ENCODE results near the gene RIPK3. TPM values are rescaled to one million over a fixed set of nuclear protein-coding genes. Genes with fewer than 3 reads are reported as not detected.

Gene RIPK3
- total and polyA plus RNA-seq, 2 experiments from 2014 or later, result 0.32 to 1.5 TPM

DNA sequence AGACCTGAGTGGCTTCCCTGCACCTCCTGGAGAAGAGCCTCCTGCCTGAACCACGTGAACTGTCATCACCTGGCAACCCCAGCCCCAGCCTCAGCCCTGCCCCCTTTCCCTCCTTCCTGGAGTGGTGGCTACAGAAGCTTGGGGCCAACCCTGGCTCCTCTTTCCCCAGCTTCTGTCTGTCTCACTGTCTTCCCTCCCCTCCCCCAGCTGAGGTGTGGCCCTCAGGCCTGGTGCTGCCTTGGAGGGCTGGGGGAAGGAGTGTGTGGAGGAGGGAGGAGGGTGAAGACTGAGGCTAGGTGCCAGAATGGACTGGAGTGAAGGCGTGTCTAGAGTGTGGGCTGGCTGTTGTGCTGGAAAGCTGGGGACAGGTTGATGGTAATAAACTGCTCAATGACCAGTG, 37.9 kb upstream of the RIPK3 start:
- peak; percentile 25 for DNase-seq (ENCODE audit: low spot score)
- 0 out of 2 replicates have a peak, but pooled peaks cover 2% of the 10 kb centered on the region for H3F3A ChIP-seq (replicated peaks; ENCODE audit: low read depth)
- H3K4me3 Mint-ChIP-seq, result peak overlapping the region; percentile 18; the same call in 1 of the 3 replicates
- H4K20me1 ChIP-seq (replicated peaks; ENCODE audit: insufficient read depth), result no peaks in the 10 kb centered on the region
- H3K9me2 ChIP-seq (ENCODE audit: insufficient read depth), result peaks cover 4% of the 10 kb centered on the region; the same call in 1 of the 2 replicates
- peaks cover 11% of the 10 kb centered on the region; the same call in 2 of the 3 replicates for H3K36me3 Mint-ChIP-seq (ENCODE audit: low read depth)
- ATAC-seq, result peak; percentile 11
- H3K27me3 ChIP-seq (ENCODE audit: insufficient read depth), result no peaks in the 10 kb centered on the region
- peaks cover 41% of the 10 kb centered on the region for H3K4me1 Mint-ChIP-seq
- peaks cover 28% of the 10 kb centered on the region for H3K27me3 Mint-ChIP-seq (ENCODE audit: insufficient read depth, low read depth, poor library complexity)
- no peaks in the 10 kb centered on the region for H3K36me3 ChIP-seq (ENCODE audit: insufficient read depth)
- no peak overlapping the region for H3K27ac ChIP-seq (ENCODE audit: low read depth)
- H3K79me2 ChIP-seq (replicated peaks; ENCODE audit: insufficient read depth), result no peaks in the 10 kb centered on the region
- H3K27ac Mint-ChIP-seq, result peak overlapping the region; percentile 39; the same call in 1 of the 2 replicates
- H2AFZ ChIP-seq, result no peak overlapping the region
- no peak overlapping the region for H3K4me2 ChIP-seq
- peaks cover 31% of the 10 kb centered on the region for H3K4me1 ChIP-seq (ENCODE audit: insufficient read depth)
- no peaks in the 10 kb centered on the region for H3K9me3 Mint-ChIP-seq
- TF ChIP-seq CTCF (conservative IDR thresholded peaks at IDR 0.05; ENCODE audit: low read depth in 2 of 2), result no peak
- no peak for TF ChIP-seq REST (IDR thresholded peaks at IDR 0.05; ENCODE audit: unreplicated experiment)
- no peak for TF ChIP-seq NANOG (IDR thresholded peaks at IDR 0.05; ENCODE audit: borderline replicate concordance)
- no peak for TF ChIP-seq EZH2 (IDR thresholded peaks at IDR 0.05; ENCODE audit: low read depth, unreplicated experiment)
- TF ChIP-seq JUNB (IDR thresholded peaks at IDR 0.05; ENCODE audit: unreplicated experiment), result no peak
- TF ChIP-seq, protein P1, sequence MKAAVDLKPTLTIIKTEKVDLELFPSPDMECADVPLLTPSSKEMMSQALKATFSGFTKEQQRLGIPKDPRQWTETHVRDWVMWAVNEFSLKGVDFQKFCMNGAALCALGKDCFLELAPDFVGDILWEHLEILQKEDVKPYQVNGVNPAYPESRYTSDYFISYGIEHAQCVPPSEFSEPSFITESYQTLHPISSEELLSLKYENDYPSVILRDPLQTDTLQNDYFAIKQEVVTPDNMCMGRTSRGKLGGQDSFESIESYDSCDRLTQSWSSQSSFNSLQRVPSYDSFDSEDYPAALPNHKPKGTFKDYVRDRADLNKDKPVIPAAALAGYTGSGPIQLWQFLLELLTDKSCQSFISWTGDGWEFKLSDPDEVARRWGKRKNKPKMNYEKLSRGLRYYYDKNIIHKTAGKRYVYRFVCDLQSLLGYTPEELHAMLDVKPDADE (IDR thresholded peaks at IDR 0.05), result no peak
- TF ChIP-seq EZH2phosphoT487 (IDR thresholded peaks at IDR 0.05; ENCODE audit: unreplicated experiment), result no peak
- no peak for TF ChIP-seq CREB1 (CRISPR knock-in tag; IDR thresholded peaks at IDR 0.05; ENCODE audit: low read depth)
- no peak overlapping the region for H3K4me3 ChIP-seq

DNA sequence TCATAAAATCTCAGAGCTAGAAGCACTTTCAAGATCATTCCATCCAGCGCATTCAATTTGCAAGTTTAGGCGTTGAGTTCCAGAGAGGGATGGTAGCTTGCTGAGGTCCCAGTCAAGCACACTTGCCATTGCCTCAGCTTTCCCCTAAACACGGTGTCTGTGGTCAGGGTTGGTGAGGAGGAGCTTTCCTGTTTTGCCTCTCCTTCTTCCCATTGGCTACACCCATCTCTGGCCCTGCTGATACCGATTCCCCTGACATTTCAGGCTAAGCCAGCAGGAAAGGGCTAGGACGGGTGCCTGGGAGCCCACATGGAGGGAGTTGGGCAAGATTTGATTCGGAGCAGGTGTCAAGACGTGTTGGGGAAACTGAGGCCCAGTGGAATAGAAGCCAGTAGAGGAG, 37.3 kb upstream of the RIPK3 start:
- no peaks in the 10 kb centered on the region for H3K27me3 ChIP-seq (ENCODE audit: insufficient read depth)
- H3K4me3 Mint-ChIP-seq, result peak overlapping the region; percentile 72
- no peak for TF ChIP-seq POLR2AphosphoS5 (IDR thresholded peaks at IDR 0.05; ENCODE audit: low read depth)

More for the DNA sequence above, 37.3 kb upstream of the RIPK3 start:
- Histone ChIP-seq H3K36me3 (ENCODE audit: insufficient read depth) (no peaks in the 10 kb centered on the region), H4K20me1 (replicated peaks; ENCODE audit: insufficient read depth) (no peaks in the 10 kb centered on the region), H2AFZ (no peak overlapping the region), H3K4me3 (peak overlapping the region; percentile 47; the same call in 1 of the 2 replicates), H3K9me2 (ENCODE audit: insufficient read depth) (peaks cover 4% of the 10 kb centered on the region; the same call in 1 of the 2 replicates), H3K79me2 (replicated peaks; ENCODE audit: insufficient read depth) (no peaks in the 10 kb centered on the region), H3K4me1 (ENCODE audit: insufficient read depth) (peaks cover 31% of the 10 kb centered on the region), H3K27ac (ENCODE audit: low read depth) (peak overlapping the region; percentile 34), H3F3A (replicated peaks; ENCODE audit: low read depth) (0 out of 2 replicates have a peak, but pooled peaks cover 2% of the 10 kb centered on the region), H3K4me2 (peak overlapping the region; percentile 75)
- ATAC-seq (no peak), DNase-seq (ENCODE audit: low spot score) (no peak)
- peaks cover 11% of the 10 kb centered on the region for H3K36me3 Mint-ChIP-seq (ENCODE audit: low read depth)
- H3K4me1 Mint-ChIP-seq, result peaks cover 45% of the 10 kb centered on the region
- no peak overlapping the region for H3K27ac Mint-ChIP-seq
- peaks cover 28% of the 10 kb centered on the region for H3K27me3 Mint-ChIP-seq (ENCODE audit: insufficient read depth, low read depth, poor library complexity)
- H3K9me3 Mint-ChIP-seq, result no peaks in the 10 kb centered on the region
